ENCODE results near the gene CMSS1.

DNA sequence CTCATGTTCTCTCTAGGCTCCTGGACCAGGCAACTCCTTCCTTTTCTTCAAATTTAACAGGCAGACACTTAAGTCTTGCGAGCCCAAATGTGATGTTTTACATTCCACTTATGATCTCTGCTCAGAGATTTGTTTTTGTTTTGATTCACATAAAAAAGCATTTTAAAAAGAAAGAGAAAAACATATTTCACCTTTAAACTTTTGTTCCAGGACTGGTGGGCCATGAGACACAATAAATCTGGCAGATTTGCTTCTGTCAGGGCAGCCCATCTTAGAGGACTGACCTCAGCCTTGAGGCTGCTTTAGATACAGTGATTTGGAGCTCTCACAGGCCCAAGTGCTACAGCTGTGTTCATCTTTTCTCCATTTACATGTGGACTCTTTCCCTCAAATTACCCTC is 52.0 kb downstream of the CMSS1 start:
- TF ChIP-seq, protein P1, sequence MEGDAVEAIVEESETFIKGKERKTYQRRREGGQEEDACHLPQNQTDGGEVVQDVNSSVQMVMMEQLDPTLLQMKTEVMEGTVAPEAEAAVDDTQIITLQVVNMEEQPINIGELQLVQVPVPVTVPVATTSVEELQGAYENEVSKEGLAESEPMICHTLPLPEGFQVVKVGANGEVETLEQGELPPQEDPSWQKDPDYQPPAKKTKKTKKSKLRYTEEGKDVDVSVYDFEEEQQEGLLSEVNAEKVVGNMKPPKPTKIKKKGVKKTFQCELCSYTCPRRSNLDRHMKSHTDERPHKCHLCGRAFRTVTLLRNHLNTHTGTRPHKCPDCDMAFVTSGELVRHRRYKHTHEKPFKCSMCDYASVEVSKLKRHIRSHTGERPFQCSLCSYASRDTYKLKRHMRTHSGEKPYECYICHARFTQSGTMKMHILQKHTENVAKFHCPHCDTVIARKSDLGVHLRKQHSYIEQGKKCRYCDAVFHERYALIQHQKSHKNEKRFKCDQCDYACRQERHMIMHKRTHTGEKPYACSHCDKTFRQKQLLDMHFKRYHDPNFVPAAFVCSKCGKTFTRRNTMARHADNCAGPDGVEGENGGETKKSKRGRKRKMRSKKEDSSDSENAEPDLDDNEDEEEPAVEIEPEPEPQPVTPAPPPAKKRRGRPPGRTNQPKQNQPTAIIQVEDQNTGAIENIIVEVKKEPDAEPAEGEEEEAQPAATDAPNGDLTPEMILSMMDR (IDR thresholded peaks at IDR 0.05): no peak
- TF ChIP-seq POLR2A (IDR thresholded peaks at IDR 0.05): no peak
